Measurements from ENCODE around the gene EHHADH.

- no peak for TF ChIP-seq MEF2A (IDR thresholded peaks at IDR 0.05; ENCODE audit: borderline replicate concordance, low read depth)
- no peak for TF ChIP-seq CTCF (IDR thresholded peaks at IDR 0.05)
- TF ChIP-seq JUND (IDR thresholded peaks at IDR 0.05) = no peak
- TF ChIP-seq RAD21 (IDR thresholded peaks at IDR 0.05; ENCODE audit: low read length) = no peak
- TF ChIP-seq, protein P1, sequence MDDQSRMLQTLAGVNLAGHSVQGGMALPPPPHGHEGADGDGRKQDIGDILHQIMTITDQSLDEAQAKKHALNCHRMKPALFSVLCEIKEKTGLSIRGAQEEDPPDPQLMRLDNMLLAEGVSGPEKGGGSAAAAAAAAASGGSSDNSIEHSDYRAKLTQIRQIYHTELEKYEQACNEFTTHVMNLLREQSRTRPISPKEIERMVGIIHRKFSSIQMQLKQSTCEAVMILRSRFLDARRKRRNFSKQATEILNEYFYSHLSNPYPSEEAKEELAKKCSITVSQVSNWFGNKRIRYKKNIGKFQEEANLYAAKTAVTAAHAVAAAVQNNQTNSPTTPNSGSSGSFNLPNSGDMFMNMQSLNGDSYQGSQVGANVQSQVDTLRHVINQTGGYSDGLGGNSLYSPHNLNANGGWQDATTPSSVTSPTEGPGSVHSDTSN (IDR thresholded peaks at IDR 0.05) = no peak
Observed at GRCh38 chr3:185204894-185205293, 49.0 kb downstream of the EHHADH start.
